ENCODE data around the gene CPNE4. TPM values are rescaled to one million over a fixed set of nuclear protein-coding genes. Genes with fewer than 3 reads are reported as not detected.
"Not testable (repeated sequence)": the region's sequence is repeated elsewhere in the genome, so short reads cannot be mapped to it uniquely, and the experiment has no call there.

CPNE4 gene
- total RNA-seq, 4 donors from 2014 or later = 0.10 to 0.25 (median 0.16) TPM; not detected in 1

DNA sequence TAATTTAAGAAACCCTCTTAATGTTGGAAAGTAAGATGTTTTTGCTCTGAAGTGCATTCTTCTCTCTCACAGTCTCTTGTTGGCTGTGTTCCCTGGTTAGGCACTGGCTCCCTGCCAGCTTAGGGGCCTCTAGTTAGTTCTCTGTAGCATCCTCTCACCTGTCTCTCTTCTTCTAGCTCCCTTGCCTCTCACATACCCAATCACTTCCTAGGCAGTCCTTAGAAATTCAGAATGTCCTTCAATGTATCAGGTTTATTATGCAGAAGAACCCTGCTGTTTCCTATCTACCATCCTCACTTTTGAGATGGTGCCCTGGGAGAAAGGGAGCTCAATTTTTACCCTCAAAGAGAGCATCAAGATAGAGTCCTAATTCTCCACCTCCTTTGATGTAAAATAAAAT, 36.2 kb upstream of the CPNE4 start:
- DNase-seq (ENCODE audit: low spot score in 2 of 2) = no peak
- TF ChIP-seq, protein P1, sequence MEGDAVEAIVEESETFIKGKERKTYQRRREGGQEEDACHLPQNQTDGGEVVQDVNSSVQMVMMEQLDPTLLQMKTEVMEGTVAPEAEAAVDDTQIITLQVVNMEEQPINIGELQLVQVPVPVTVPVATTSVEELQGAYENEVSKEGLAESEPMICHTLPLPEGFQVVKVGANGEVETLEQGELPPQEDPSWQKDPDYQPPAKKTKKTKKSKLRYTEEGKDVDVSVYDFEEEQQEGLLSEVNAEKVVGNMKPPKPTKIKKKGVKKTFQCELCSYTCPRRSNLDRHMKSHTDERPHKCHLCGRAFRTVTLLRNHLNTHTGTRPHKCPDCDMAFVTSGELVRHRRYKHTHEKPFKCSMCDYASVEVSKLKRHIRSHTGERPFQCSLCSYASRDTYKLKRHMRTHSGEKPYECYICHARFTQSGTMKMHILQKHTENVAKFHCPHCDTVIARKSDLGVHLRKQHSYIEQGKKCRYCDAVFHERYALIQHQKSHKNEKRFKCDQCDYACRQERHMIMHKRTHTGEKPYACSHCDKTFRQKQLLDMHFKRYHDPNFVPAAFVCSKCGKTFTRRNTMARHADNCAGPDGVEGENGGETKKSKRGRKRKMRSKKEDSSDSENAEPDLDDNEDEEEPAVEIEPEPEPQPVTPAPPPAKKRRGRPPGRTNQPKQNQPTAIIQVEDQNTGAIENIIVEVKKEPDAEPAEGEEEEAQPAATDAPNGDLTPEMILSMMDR (IDR thresholded peaks at IDR 0.05) = no peak
- TF ChIP-seq POLR2A (IDR thresholded peaks at IDR 0.05) = no peak
- intact Hi-C loops (cut with DNase I; ENCODE audit: low total_unique reads) = no loop called here
- no peak overlapping the region for H3K4me3 ChIP-seq (ENCODE audit: low read depth, poor library complexity, severe bottlenecking)

DNA sequence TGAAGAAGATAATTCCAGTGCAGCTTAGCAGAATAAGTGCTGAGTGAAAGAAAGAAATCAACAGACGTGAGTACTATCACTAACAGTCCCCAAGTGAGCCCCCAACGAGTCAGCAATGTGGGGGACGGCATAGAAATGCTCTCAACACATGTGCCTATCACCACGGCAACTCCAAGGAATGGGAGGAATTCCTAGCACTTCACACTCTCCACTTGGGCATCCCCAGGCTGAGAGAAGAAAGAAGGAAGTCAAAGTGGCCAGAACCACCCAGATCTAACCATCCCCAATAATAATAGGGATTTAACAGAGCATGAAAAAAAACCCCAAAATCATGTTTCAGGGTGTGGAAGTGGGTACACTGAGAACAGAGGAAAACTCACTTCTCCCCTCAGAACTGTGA, 29.3 kb upstream of the CPNE4 start:
- 8% methylated on average over 4 of the region's 4 CpGs for WGBS, 2 donors
- no peak overlapping the region for H3K4me3 ChIP-seq (ENCODE audit: low read depth, poor library complexity, severe bottlenecking)
- intact Hi-C loops (cut with DNase I; ENCODE audit: low total_unique reads) = no loop called here
- no peak for TF ChIP-seq POLR2A (IDR thresholded peaks at IDR 0.05)
- TF ChIP-seq, protein P1 (IDR thresholded peaks at IDR 0.05) = no peak
- no peak for DNase-seq (ENCODE audit: low spot score in 2 of 2)

- intact Hi-C loops (cut with DNase I; ENCODE audit: low total_unique reads) = no loop called here
- 64 to 71% methylated on average over 4 of the region's 4 CpGs for WGBS, 2 donors
- no peak for DNase-seq (ENCODE audit: low spot score in 2 of 2)
- TF ChIP-seq POLR2A (IDR thresholded peaks at IDR 0.05) = no peak
- TF ChIP-seq, protein P1 (IDR thresholded peaks at IDR 0.05) = no peak
- no peak overlapping the region for H3K4me3 ChIP-seq (ENCODE audit: low read depth, poor library complexity, severe bottlenecking)
Observed at GRCh38 chr3:132062535-132062934, 27.7 kb upstream of the CPNE4 start.

DNA sequence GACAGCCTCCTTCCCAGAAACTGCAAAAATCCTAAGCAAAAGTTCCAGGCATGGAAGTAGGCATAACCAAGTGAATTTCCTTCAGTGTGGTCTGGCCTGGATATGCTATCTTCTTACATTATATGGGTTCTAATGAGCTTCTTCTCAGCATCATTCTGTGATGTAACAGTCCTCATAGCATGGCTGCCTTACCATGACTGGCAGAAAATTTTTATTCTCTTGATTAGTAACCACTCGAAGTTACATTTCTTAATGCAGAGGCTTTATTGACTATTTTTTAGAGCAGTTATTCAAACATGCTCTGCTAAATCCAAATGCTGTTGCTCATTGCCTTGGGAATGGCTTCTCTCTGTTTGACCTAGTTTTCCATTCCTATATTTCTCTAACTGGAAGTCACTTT, 21.1 kb upstream of the CPNE4 start:
- intact Hi-C loops (cut with DNase I; ENCODE audit: low total_unique reads) = no loop called here
- no peak for TF ChIP-seq POLR2A (IDR thresholded peaks at IDR 0.05)
- TF ChIP-seq, protein P1 (IDR thresholded peaks at IDR 0.05) = no peak

GRCh38 chr3:132047209-132047608, 12.4 kb upstream of the CPNE4 start:
- intact Hi-C loops (cut with DNase I; ENCODE audit: low total_unique reads) = no loop called here
- 17 to 27% methylated on average over 1 of the region's 1 CpG for WGBS, 2 donors
- DNase-seq (ENCODE audit: low spot score in 2 of 2) = no peak
- H3K4me3 ChIP-seq (ENCODE audit: low read depth, poor library complexity, severe bottlenecking) = no peak overlapping the region
- no peak for TF ChIP-seq POLR2A (IDR thresholded peaks at IDR 0.05)
- TF ChIP-seq, protein P1 (IDR thresholded peaks at IDR 0.05) = no peak

More for the DNA sequence above, 21.1 kb upstream of the CPNE4 start:
- 86 to 87% methylated on average over 1 of the region's 1 CpG for WGBS, 2 donors
- H3K4me3 ChIP-seq (ENCODE audit: low read depth, poor library complexity, severe bottlenecking) = no peak overlapping the region
- no peak for DNase-seq (ENCODE audit: low spot score in 2 of 2)

DNA sequence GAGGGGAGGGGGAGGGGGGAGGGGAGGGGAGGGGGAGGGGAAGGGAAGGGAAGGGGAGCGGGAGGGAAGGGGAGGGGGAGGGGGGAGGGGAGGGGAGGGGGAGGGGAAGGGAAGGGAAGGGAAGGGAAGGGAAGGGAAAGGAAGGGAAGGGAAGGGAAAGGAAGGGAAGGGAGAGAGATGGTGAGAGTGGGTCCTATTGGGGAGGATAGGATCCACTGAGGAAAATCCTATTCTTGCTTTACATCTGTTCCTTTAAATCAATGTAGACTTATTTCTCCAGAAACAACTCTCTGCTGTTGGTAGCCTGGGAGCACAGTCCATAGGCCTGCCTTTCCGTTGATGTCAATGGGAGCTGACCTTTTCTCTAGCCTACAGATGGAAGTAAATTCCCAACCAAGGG, 10.1 kb upstream of the CPNE4 start:
- intact Hi-C loops (cut with DNase I; ENCODE audit: low total_unique reads); H3K4me3 ChIP-seq (ENCODE audit: low read depth, poor library complexity, severe bottlenecking): not testable (repeated sequence)
- 75 to 88% methylated on average over 1 of the region's 2 CpGs for WGBS, 2 donors

More for the DNA sequence above, 10.1 kb upstream of the CPNE4 start:
- not testable (repeated sequence) for DNase-seq (ENCODE audit: low spot score in 2 of 2)
